HK-2 (cell line): ENCODE results near the gene PLEKHM3.

Source experiments
- DNase-seq: peaks from one replicate; pipeline ENCODE4 v3.0.0-alpha.2; 2018; ENCODE audit not compliant: unreplicated experiment

PLEKHM3 gene

GRCh38 chr2:207792244-207792785, 233.0 kb downstream of the PLEKHM3 start:
- peak; percentile 70 for DNase-seq

GRCh38 chr2:207791579-207792243, 233.6 kb downstream of the PLEKHM3 start:
- no peak for DNase-seq

GRCh38 chr2:207790898-207791297, 234.4 kb downstream of the PLEKHM3 start:
- DNase-seq, result no peak

- DNase-seq, result no peak
Observed at GRCh38 chr2:207787800-207788199, 237.5 kb downstream of the PLEKHM3 start.

- no peak for DNase-seq
Observed at GRCh38 chr2:207787017-207787416, 238.3 kb downstream of the PLEKHM3 start.

GRCh38 chr2:207784898-207785297, 240.4 kb downstream of the PLEKHM3 start:
- DNase-seq, result no peak

- no peak for DNase-seq
Observed at GRCh38 chr2:207783514-207783913, 241.8 kb downstream of the PLEKHM3 start.

GRCh38 chr2:207782238-207783030, 242.9 kb downstream of the PLEKHM3 start:
- DNase-seq, result no peak

GRCh38 chr2:207779523-207779922, 245.8 kb downstream of the PLEKHM3 start:
- no peak for DNase-seq

- DNase-seq, result no peak
Observed at GRCh38 chr2:207778298-207778882, 246.9 kb downstream of the PLEKHM3 start.

- DNase-seq, result no peak
Observed at GRCh38 chr2:207777124-207777523, 248.2 kb downstream of the PLEKHM3 start.

- DNase-seq, result no peak
Observed at GRCh38 chr2:207775473-207775872, 249.9 kb downstream of the PLEKHM3 start.

GRCh38 chr2:207772844-207773205, 252.5 kb downstream of the PLEKHM3 start:
- no peak for DNase-seq

- DNase-seq, result no peak
Observed at GRCh38 chr2:207772081-207772843, 253.1 kb downstream of the PLEKHM3 start.

- DNase-seq, result no peak
Observed at GRCh38 chr2:207771421-207771820, 253.9 kb downstream of the PLEKHM3 start.
